HepG2 (cell line): Measurements from ENCODE around the gene TFPI.

Source experiments
- EZH2 ChIP-seq: conservative IDR thresholded peaks from 2 replicates; pipeline ENCODE4 v1.6.1; 2012; ENCODE audit warnings: mild to moderate bottlenecking, low read depth, low read length, moderate library complexity
- IRF2 ChIP-seq: IDR thresholded peaks from 2 replicates; pipeline ENCODE4 v1.6.1; 2018; ENCODE audit warnings: missing genetic modification reagents, missing compliant biosample characterization
- SMAD1 ChIP-seq: sonication (generic); formaldehyde crosslinking; IDR thresholded peaks from 2 replicates; pipeline ENCODE4 v1.4.0; 2020; ENCODE audit warnings: missing genetic modification reagents, low read depth, mild to moderate bottlenecking, borderline replicate concordance
- SP1 ChIP-seq, 2 experiments: fragments of 450-650 bp in 1 of 2; sonication (generic) in 1 of 2; formaldehyde crosslinking in 1 of 2; IDR thresholded peaks; 2 replicates each; pipeline versions ENCODE4 v1.4.0 to v1.6.1; 2016 to 2020; ENCODE audit warnings: missing genetic modification reagents in 1 of 2
- TCF7 ChIP-seq: sonication (generic); IDR thresholded peaks from 2 replicates; pipeline ENCODE4 v1.6.1; 2016; ENCODE audit warnings: antibody characterized with exemption, low read depth
- TF ChIP-seq, protein P1 (sequence below): sonication (generic); formaldehyde crosslinking; IDR thresholded peaks from 2 replicates; pipeline ENCODE4 v1.8.1; 2023; ENCODE audit warnings: mild to moderate bottlenecking, missing genetic modification reagents
- TF ChIP-seq, protein P2 (sequence below): sonication (generic); formaldehyde crosslinking; IDR thresholded peaks from 2 replicates; pipeline ENCODE4 v1.5.0; 2020; ENCODE audit warnings: mild to moderate bottlenecking, missing genetic modification reagents, borderline replicate concordance

DNA sequence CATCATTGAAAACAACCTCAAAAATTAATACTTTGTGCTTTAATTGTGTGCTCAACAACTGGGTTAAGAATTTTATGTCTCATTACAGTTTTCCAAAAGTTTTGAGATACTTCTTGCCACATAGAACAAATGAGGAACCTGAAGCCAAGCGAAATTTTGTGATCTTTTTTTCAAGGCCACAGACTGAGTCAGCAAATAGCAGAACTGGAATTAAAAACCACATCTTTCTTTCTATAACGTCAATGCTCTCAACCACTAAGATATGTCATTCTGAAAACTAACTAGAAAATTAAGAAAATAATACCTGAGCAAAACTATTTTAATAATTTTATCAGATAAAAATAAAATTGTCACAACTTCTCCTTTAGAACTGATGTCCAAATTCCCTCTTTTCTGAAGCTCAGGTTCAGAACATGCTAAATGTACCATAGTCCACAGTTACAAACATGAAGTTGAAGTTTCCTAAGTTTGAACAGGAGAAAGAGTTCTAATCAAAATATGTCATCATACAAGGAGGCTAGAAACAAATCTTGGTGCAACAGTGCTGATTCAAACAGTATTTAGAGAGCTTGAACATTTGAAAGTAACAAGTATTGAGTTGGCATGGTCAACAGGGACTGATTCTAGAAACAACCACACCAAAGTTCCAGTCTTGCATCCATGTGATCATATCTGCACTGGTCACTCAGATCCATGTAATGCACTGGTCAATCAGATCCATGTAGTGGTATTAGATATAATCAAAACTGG is 78.6 kb downstream of the TFPI start:
- TF ChIP-seq, protein P1, sequence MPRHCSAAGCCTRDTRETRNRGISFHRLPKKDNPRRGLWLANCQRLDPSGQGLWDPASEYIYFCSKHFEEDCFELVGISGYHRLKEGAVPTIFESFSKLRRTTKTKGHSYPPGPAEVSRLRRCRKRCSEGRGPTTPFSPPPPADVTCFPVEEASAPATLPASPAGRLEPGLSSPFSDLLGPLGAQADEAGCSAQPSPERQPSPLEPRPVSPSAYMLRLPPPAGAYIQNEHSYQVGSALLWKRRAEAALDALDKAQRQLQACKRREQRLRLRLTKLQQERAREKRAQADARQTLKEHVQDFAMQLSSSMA (CRISPR knock-in tag): no peak
- TF ChIP-seq IRF2 (CRISPR knock-in tag) (no peak), EZH2 (no peak), SP1 (IDR thresholded peaks at IDR 0.05) (no peak), SP1 (CRISPR knock-in tag; IDR thresholded peaks at IDR 0.05) (no peak), TCF7 (no peak), SMAD1 (CRISPR knock-in tag) (no peak)
- TF ChIP-seq, protein P2, sequence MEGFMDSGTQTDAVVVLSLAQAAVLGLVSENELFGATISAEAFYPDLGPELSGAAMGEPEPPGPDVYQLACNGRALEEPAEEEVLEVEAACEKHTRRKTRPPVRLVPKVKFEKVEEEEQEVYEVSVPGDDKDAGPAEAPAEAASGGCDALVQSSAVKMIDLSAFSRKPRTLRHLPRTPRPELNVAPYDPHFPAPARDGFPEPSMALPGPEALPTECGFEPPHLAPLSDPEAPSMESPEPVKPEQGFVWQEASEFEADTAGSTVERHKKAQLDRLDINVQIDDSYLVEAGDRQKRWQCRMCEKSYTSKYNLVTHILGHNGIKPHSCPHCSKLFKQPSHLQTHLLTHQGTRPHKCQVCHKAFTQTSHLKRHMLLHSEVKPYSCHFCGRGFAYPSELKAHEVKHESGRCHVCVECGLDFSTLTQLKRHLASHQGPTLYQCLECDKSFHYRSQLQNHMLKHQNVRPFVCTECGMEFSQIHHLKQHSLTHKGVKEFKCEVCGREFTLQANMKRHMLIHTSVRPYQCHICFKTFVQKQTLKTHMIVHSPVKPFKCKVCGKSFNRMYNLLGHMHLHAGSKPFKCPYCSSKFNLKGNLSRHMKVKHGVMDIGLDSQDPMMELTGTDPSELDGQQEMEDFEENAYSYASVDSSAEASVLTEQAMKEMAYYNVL (CRISPR knock-in tag): no peak
